ENCODE measurements around the gene VGLL4.

The VGLL4 gene

DNA sequence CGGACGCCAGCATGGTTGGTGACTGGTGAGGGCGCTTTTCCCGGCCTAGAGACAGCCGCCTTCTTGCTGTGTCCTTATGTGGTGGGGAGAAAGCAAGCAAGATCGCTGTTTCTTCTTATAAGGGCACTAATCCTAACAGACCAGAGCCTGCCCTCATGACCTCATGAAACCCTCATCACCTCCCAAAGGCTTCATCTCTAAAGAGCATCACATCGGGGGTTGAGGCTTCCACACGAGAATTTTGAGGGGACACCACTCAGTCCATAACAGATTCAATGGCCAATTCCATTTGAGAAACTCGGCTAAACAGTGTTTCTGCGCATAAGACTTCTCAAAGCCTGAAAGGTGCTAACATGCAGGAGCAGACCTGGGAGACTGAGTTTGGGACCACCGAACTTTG lies 54.0 kb downstream of the VGLL4 start:
- TF ChIP-seq, protein P1, sequence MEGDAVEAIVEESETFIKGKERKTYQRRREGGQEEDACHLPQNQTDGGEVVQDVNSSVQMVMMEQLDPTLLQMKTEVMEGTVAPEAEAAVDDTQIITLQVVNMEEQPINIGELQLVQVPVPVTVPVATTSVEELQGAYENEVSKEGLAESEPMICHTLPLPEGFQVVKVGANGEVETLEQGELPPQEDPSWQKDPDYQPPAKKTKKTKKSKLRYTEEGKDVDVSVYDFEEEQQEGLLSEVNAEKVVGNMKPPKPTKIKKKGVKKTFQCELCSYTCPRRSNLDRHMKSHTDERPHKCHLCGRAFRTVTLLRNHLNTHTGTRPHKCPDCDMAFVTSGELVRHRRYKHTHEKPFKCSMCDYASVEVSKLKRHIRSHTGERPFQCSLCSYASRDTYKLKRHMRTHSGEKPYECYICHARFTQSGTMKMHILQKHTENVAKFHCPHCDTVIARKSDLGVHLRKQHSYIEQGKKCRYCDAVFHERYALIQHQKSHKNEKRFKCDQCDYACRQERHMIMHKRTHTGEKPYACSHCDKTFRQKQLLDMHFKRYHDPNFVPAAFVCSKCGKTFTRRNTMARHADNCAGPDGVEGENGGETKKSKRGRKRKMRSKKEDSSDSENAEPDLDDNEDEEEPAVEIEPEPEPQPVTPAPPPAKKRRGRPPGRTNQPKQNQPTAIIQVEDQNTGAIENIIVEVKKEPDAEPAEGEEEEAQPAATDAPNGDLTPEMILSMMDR (IDR thresholded peaks at IDR 0.05; ENCODE audit: insufficient read depth, low read length) = no peak
- Histone ChIP-seq H3K27me3 (ENCODE audit: insufficient read depth, poor library complexity, severe bottlenecking) (no peaks in the 10 kb centered on the region), H3K4me3 (replicated peaks; ENCODE audit: insufficient read depth, low read length) (no peak overlapping the region), H3K27ac (replicated peaks) (no peak overlapping the region)
- no peak for DNase-seq (ENCODE audit: low read depth in 1 of 2, low spot score in 1 of 2)

DNA sequence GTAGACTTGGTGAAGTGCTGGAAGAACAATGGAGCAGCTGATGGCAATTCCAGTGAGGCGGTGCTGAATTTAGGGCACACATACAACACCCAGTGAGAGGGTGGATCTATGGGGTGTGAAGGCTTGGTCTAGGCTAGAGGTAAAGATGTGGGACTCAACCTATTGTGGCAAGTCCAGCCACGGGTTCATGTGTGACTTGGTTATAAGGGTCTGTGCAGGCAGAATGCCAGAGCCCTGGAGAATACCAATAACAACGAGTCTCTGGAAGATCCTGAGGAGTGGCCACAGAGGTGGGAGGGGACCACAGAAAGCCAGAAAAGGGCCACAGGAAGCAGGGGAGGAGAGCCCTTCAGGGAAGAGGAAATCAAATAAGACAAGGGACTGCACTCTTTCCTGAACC lies 55.0 kb downstream of the VGLL4 start:
- Histone ChIP-seq H3K4me3 (replicated peaks; ENCODE audit: insufficient read depth, low read length) (no peak overlapping the region), H3K27ac (replicated peaks) (no peak overlapping the region), H3K27me3 (ENCODE audit: insufficient read depth, poor library complexity, severe bottlenecking) (no peaks in the 10 kb centered on the region)
- DNase-seq (ENCODE audit: low read depth in 1 of 2, low spot score in 1 of 2) = no peak
- TF ChIP-seq, protein P1 (IDR thresholded peaks at IDR 0.05; ENCODE audit: insufficient read depth, low read length) = no peak
- no peak for TF ChIP-seq GABPA (IDR thresholded peaks at IDR 0.05; ENCODE audit: low read depth)
- no peak for TF ChIP-seq POLR2AphosphoS5 (IDR thresholded peaks at IDR 0.05; ENCODE audit: low read depth)
- TF ChIP-seq, protein P2, sequence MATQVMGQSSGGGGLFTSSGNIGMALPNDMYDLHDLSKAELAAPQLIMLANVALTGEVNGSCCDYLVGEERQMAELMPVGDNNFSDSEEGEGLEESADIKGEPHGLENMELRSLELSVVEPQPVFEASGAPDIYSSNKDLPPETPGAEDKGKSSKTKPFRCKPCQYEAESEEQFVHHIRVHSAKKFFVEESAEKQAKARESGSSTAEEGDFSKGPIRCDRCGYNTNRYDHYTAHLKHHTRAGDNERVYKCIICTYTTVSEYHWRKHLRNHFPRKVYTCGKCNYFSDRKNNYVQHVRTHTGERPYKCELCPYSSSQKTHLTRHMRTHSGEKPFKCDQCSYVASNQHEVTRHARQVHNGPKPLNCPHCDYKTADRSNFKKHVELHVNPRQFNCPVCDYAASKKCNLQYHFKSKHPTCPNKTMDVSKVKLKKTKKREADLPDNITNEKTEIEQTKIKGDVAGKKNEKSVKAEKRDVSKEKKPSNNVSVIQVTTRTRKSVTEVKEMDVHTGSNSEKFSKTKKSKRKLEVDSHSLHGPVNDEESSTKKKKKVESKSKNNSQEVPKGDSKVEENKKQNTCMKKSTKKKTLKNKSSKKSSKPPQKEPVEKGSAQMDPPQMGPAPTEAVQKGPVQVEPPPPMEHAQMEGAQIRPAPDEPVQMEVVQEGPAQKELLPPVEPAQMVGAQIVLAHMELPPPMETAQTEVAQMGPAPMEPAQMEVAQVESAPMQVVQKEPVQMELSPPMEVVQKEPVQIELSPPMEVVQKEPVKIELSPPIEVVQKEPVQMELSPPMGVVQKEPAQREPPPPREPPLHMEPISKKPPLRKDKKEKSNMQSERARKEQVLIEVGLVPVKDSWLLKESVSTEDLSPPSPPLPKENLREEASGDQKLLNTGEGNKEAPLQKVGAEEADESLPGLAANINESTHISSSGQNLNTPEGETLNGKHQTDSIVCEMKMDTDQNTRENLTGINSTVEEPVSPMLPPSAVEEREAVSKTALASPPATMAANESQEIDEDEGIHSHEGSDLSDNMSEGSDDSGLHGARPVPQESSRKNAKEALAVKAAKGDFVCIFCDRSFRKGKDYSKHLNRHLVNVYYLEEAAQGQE (IDR thresholded peaks at IDR 0.05; ENCODE audit: insufficient replicate concordance, low read depth) = no peak
- no peak for TF ChIP-seq SPI1 (IDR thresholded peaks at IDR 0.05; ENCODE audit: borderline replicate concordance, low read depth)

DNA sequence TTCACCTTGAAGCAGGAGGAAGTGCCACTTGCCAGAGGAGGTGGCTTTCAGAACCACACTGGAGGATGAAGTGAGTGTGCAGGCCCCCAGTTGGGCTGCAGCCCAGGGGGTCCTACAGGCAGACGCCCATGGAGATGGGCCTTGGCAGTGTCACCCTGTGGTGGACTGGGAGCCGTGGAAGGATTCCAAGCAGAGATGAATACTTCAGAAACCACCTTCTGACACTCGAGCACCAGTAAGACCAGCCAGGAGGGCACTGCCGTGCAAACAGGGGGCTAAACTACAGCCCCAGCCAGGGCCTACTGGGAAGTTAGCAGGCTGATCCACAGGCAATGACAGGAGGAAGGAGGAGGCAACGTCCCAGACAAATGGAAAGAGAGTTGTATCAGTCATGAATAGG lies 55.4 kb downstream of the VGLL4 start:
- TF ChIP-seq POLR2AphosphoS5 (IDR thresholded peaks at IDR 0.05; ENCODE audit: low read depth) (no peak), SPI1 (IDR thresholded peaks at IDR 0.05; ENCODE audit: borderline replicate concordance, low read depth) (no peak), GABPA (IDR thresholded peaks at IDR 0.05; ENCODE audit: low read depth) (no peak)
- TF ChIP-seq, protein P2 (IDR thresholded peaks at IDR 0.05; ENCODE audit: insufficient replicate concordance, low read depth) = no peak
- TF ChIP-seq, protein P1 (IDR thresholded peaks at IDR 0.05; ENCODE audit: insufficient read depth, low read length) = no peak
- DNase-seq (ENCODE audit: low read depth in 1 of 2, low spot score in 1 of 2) = no peak
- no peak overlapping the region for H3K27ac ChIP-seq (replicated peaks)

DNA sequence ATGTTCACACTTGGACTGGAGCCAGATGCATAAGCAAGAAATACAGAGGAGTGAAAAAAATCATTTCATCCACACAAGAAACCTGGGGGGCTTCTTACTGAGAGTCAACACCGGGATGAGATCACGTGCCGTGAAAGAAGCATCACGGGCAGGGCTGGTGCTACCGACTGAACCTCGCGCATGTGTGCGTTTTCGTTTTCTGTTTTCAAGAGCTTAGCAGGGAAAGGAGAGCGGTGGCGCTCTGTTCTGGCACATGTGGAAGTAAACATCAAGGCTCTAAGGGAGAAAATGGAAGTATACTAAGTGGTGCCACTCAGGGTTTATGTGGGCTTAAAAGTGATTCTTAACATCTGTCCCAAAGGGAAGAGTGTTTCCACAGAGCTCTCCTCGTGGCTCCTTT lies 55.9 kb downstream of the VGLL4 start:
- TF ChIP-seq POLR2AphosphoS5 (IDR thresholded peaks at IDR 0.05; ENCODE audit: low read depth) (no peak), SPI1 (IDR thresholded peaks at IDR 0.05; ENCODE audit: borderline replicate concordance, low read depth) (no peak), GABPA (IDR thresholded peaks at IDR 0.05; ENCODE audit: low read depth) (no peak)
- TF ChIP-seq, protein P1 (IDR thresholded peaks at IDR 0.05; ENCODE audit: insufficient read depth, low read length) = no peak
- TF ChIP-seq, protein P2 (IDR thresholded peaks at IDR 0.05; ENCODE audit: insufficient replicate concordance, low read depth) = no peak
- DNase-seq (ENCODE audit: low read depth in 1 of 2, low spot score in 1 of 2) = no peak
- Histone ChIP-seq H3K27me3 (ENCODE audit: insufficient read depth, poor library complexity, severe bottlenecking) (no peaks in the 10 kb centered on the region), H3K27ac (replicated peaks) (no peak overlapping the region), H3K4me3 (replicated peaks; ENCODE audit: insufficient read depth, low read length) (no peak overlapping the region)

More for the DNA sequence above, 55.4 kb downstream of the VGLL4 start:
- Histone ChIP-seq H3K27me3 (ENCODE audit: insufficient read depth, poor library complexity, severe bottlenecking) (no peaks in the 10 kb centered on the region), H3K4me3 (replicated peaks; ENCODE audit: insufficient read depth, low read length) (no peak overlapping the region)

Data from HL-60 (cell line).